Mesendoderm (in vitro differentiated cells): Measurements from ENCODE around the gene HOXD3.

Experiments used
- DNase-seq: peaks from one replicate; pipeline ENCODE4 v3.0.0; 2013
- H2AK5ac ChIP-seq: 2 replicates; pipeline ENCODE4 v1.6.1; 2013; ENCODE audit warnings: low read length, inconsistent platforms
- H2BK120ac ChIP-seq: 2 replicates; pipeline ENCODE4 v1.6.1; 2013; ENCODE audit warnings: low read depth, mild to moderate bottlenecking, low read length, moderate library complexity, mixed read lengths
- H2BK15ac ChIP-seq: replicated peaks from 2 replicates; pipeline ENCODE4 v1.6.1; 2013; ENCODE audit warnings: low read depth, mild to moderate bottlenecking, moderate library complexity
- H2BK5ac ChIP-seq: 2 replicates; pipeline ENCODE4 v1.6.1; 2013; ENCODE audit warnings: low read length, inconsistent platforms
- H3K18ac ChIP-seq: 2 replicates; pipeline ENCODE4 v1.6.1; 2013; ENCODE audit warnings: mild to moderate bottlenecking, low read length, mixed read lengths
- H3K23ac ChIP-seq: one replicate; pipeline ENCODE4 v1.6.1; 2013; ENCODE audit warnings: low read length
- H3K27ac ChIP-seq: 2 replicates; pipeline ENCODE4 v1.5.1; 2013; ENCODE audit warnings: low read depth, mild to moderate bottlenecking, inconsistent platforms, low read length, moderate library complexity
- H3K27me3 ChIP-seq: 2 replicates; pipeline ENCODE4 v1.6.1; 2013; ENCODE audit warnings: low read length, control low read depth, mild to moderate bottlenecking, inconsistent platforms; ENCODE audit not compliant: insufficient read depth, poor library complexity
- H3K36me3 ChIP-seq: 2 replicates; pipeline ENCODE4 v1.6.1; 2013; ENCODE audit warnings: low read length, inconsistent platforms; ENCODE audit not compliant: control insufficient read depth, insufficient read depth
- H3K4ac ChIP-seq: one replicate; pipeline ENCODE4 v1.6.1; 2013; ENCODE audit warnings: low read depth, mild to moderate bottlenecking, low read length, moderate library complexity
- H3K4me1 ChIP-seq: 2 replicates; pipeline ENCODE4 v1.6.1; 2013; ENCODE audit warnings: low read depth, low read length, inconsistent platforms; ENCODE audit not compliant: control insufficient read depth
- H3K4me2 ChIP-seq: 2 replicates; pipeline ENCODE4 v1.6.1; 2013; ENCODE audit warnings: low read length
- H3K4me3 ChIP-seq: 2 replicates; pipeline ENCODE4 v1.5.1; 2013; ENCODE audit warnings: mild to moderate bottlenecking, low read length
- H3K56ac ChIP-seq: one replicate; pipeline ENCODE4 v1.6.1; 2013; ENCODE audit warnings: low read length
- H3K79me1 ChIP-seq: 2 replicates; pipeline ENCODE4 v1.6.1; 2013; ENCODE audit warnings: low read length, inconsistent platforms
- H3K79me2 ChIP-seq: 2 replicates; pipeline ENCODE4 v1.6.1; 2013; ENCODE audit warnings: mild to moderate bottlenecking, low read length; ENCODE audit not compliant: control insufficient read depth, insufficient read depth
- H3K9ac ChIP-seq: 2 replicates; pipeline ENCODE4 v1.6.1; 2013; ENCODE audit warnings: low read length, inconsistent platforms
- H4K5ac ChIP-seq: one replicate; pipeline ENCODE4 v1.6.1; 2013; ENCODE audit warnings: low read length
- H4K8ac ChIP-seq: one replicate; pipeline ENCODE4 v1.6.1; 2013; ENCODE audit warnings: low read depth, mild to moderate bottlenecking, control low read depth, low read length, moderate library complexity
- WGBS: extraction: QIAGEN DNeasy Blood & Tissue Kit; methylation state at CpG from one replicate; pipeline ENCODE4 v1.1.7; 2013; ENCODE audit warnings: low lambda C conversion rate, missing lambda C conversion rate; ENCODE audit not compliant: insufficient coverage; ENCODE audit errors: extremely low coverage; 5-methylcytosine and 5-hydroxymethylcytosine counted together

The HOXD3 gene

GRCh38 chr2:176164201-176164600 lies 7.1 kb downstream of the HOXD3 start:
- Histone ChIP-seq H3K23ac (no peak overlapping the region), H4K5ac (no peak overlapping the region), H3K18ac (no peak overlapping the region), H2BK15ac (no peak overlapping the region), H3K79me2 (no peaks in the 10 kb centered on the region), H3K56ac (no peak overlapping the region), H3K4ac (no peak overlapping the region), H2BK5ac (no peak overlapping the region), H3K27me3 (peaks cover 87% of the 10 kb centered on the region), H3K4me2 (no peak overlapping the region), H3K36me3 (no peaks in the 10 kb centered on the region), H4K8ac (no peak overlapping the region), H2AK5ac (no peak overlapping the region), H3K27ac (no peak overlapping the region), H3K9ac (no peak overlapping the region), H3K4me1 (peaks cover 3% of the 10 kb centered on the region), H3K79me1 (no peaks in the 10 kb centered on the region), H3K4me3 (no peak overlapping the region), H2BK120ac (no peak overlapping the region)
- no CpG with 5 or more reads among the region's 13 CpGs for WGBS
- no peak for DNase-seq

DNA sequence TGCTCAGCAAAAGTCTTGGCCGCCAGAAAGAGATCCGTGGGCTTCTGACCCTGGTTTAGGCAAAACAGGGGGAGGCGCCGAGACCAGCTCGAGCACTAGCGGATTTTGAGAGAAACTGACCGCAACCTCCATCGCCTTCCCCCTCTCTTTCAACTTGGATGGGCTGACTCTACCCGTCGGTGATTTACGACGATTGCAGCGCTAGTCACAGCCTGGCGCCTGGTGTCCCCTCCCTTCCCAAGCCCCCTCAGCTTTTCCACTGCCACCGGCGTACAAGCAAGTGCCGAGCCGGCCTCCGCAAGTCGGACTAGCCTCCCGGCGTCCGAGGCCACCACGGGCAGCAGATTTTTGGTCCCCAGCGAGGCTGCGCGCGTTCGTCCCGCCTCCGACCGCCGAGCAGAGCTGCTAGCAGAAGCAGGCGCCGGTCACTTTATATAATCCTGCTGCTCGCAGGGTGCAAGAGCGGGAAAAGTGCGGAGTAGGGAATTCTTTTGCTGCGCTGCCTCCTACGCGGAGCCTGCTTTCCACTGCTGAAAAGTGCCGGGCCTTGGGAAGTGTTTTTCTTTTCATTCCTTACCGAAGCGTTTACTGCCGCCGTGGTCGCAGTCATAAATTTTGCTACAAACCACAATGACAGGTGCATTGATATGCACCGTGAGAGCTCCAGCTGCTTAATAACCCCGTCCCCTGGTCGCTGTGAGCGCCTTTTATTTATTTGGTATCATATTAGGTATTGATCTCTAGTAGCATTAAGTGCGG lies 7.7 kb downstream of the HOXD3 start:
- Histone ChIP-seq H3K4me1 (no peaks in the 10 kb centered on the region), H3K36me3 (no peaks in the 10 kb centered on the region), H3K79me1 (no peaks in the 10 kb centered on the region), H3K79me2 (no peaks in the 10 kb centered on the region), H2AK5ac (no peak overlapping the region), H2BK120ac (no peak overlapping the region), H4K5ac (no peak overlapping the region), H3K4me2 (no peak overlapping the region), H2BK15ac (no peak overlapping the region), H2BK5ac (no peak overlapping the region), H3K18ac (no peak overlapping the region), H3K23ac (no peak overlapping the region), H3K4ac (no peak overlapping the region), H3K56ac (peak overlapping the region; percentile 25), H3K27ac (no peak overlapping the region), H3K27me3 (peaks cover 87% of the 10 kb centered on the region), H4K8ac (no peak overlapping the region), H3K4me3 (no peak overlapping the region), H3K9ac (no peak overlapping the region)
- no CpG with 5 or more reads among the region's 52 CpGs for WGBS
- DNase-seq = peak; percentile 34

DNA sequence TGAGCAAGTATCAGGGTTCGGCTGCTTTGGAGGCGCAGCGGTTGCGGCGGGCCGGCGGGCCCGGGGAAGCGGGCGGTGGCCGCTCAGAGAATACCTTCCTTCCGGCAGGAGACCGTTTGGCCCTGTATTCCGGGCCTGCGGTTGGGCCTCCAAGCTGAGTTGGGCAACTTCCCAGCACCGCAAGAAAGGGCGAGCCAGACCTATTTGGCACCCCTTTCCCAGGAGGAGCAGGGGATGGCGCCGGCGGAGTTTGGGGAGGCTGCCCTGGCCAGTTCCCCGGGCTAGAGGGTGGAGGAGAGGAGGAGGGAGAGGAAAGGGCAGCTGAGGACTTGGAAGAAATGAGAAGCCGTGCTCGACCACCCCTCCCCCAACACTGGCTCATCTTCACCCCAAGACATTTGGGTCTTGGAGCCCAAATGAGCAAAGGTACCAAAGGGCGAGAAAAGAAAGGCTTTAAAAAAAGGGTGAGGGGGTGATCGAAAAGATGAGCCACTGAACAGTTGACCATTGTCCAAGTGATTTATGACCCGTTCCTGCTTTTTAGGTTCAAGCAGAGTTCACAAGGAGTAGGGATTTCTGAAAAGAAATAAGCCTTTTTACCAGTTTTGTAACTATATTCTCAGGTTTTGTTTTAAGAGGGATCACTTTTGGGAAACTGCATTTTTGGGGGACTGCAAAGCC lies 8.4 kb downstream of the HOXD3 start:
- Histone ChIP-seq H4K5ac (no peak overlapping the region), H3K56ac (no peak overlapping the region), H4K8ac (no peak overlapping the region), H3K18ac (no peak overlapping the region), H2BK5ac (no peak overlapping the region), H3K4ac (no peak overlapping the region), H3K23ac (no peak overlapping the region), H2BK120ac (no peak overlapping the region), H3K36me3 (no peaks in the 10 kb centered on the region), H3K4me2 (no peak overlapping the region), H3K4me1 (no peaks in the 10 kb centered on the region), H3K9ac (no peak overlapping the region), H2BK15ac (no peak overlapping the region), H3K27me3 (peaks cover 82% of the 10 kb centered on the region), H3K27ac (no peak overlapping the region), H3K79me1 (no peaks in the 10 kb centered on the region), H2AK5ac (no peak overlapping the region), H3K79me2 (no peaks in the 10 kb centered on the region), H3K4me3 (no peak overlapping the region)
- no peak for DNase-seq
- no CpG with 5 or more reads among the region's 26 CpGs for WGBS

DNA sequence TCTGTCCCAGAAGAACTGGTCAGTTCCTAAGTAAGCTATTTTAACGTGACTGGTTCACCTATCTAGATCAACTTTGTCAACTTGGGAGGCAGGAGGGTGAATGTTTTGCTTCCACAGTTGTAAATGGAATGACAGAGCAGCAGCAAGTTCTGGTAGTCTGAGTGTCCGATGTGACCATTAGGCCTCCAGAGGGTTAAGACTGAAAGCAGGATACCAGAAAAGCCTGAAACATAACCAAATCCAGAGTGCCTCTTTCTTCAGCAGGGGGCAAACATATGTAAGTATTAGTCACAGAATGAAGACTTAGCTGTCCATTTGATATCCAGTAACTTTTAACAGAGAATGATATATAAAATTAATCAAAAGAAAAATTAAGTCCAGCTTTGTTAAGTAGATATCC lies 9.2 kb downstream of the HOXD3 start:
- Histone ChIP-seq H2BK120ac (no peak overlapping the region), H3K4me3 (no peak overlapping the region), H4K8ac (no peak overlapping the region), H2BK15ac (no peak overlapping the region), H3K4me1 (no peaks in the 10 kb centered on the region), H3K23ac (no peak overlapping the region), H3K27me3 (peaks cover 81% of the 10 kb centered on the region), H4K5ac (no peak overlapping the region), H3K27ac (no peak overlapping the region), H3K56ac (no peak overlapping the region), H3K9ac (no peak overlapping the region), H3K4me2 (no peak overlapping the region), H2BK5ac (no peak overlapping the region), H3K36me3 (no peaks in the 10 kb centered on the region), H3K4ac (no peak overlapping the region), H3K79me2 (no peaks in the 10 kb centered on the region), H3K79me1 (no peaks in the 10 kb centered on the region), H3K18ac (no peak overlapping the region), H2AK5ac (no peak overlapping the region)
- DNase-seq = no peak
- no CpG with 5 or more reads among the region's 2 CpGs for WGBS

DNA sequence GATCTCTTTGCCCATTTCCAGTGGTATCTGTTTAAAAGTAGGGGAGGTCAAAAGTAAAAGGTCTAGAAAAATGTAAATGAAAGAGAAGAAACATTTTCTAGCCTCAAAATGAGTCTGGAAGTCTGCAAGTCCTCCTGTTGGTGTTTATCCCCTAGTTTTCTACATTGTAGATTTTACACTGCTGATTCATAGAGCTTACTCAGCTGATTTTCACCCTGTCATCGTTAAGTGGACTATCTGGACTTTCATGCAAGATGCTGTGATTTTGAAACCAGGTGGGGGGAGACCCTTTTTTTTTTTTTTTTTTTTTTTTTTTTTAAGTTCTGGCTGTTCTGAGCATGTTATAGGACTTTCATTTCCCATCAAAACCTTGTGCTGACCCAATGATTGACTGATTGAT lies 10.3 kb downstream of the HOXD3 start:
- no peak overlapping the region for H2BK15ac ChIP-seq
- H3K9ac ChIP-seq = no peak overlapping the region
- H3K79me1 ChIP-seq = no peaks in the 10 kb centered on the region
- H3K4ac ChIP-seq = no peak overlapping the region
- no peak overlapping the region for H4K5ac ChIP-seq
- H3K18ac ChIP-seq = no peak overlapping the region
- no peaks in the 10 kb centered on the region for H3K4me1 ChIP-seq
- no peaks in the 10 kb centered on the region for H3K79me2 ChIP-seq
- WGBS = no CpG with 5 or more reads among the region's 1 CpG
- no peak overlapping the region for H3K23ac ChIP-seq
- peaks cover 77% of the 10 kb centered on the region for H3K27me3 ChIP-seq
- H3K27ac ChIP-seq = no peak overlapping the region
- H3K4me3 ChIP-seq = no peak overlapping the region
- no peak overlapping the region for H2BK5ac ChIP-seq
- H3K36me3 ChIP-seq = no peaks in the 10 kb centered on the region
- H2BK120ac ChIP-seq = no peak overlapping the region
- no peak overlapping the region for H4K8ac ChIP-seq
- no peak overlapping the region for H3K56ac ChIP-seq
- H2AK5ac ChIP-seq = no peak overlapping the region
- no peak overlapping the region for H3K4me2 ChIP-seq
- DNase-seq = no peak
